Subcutaneous abdominal adipose tissue (tissue), 5 donors: ENCODE results near the gene GOLGB1.
A peak's percentile ranks its signal among the peaks of the same experiment; 100 is the strongest.

ENCODE experiments used
- H3K27ac ChIP-seq: one replicate; pipeline ENCODE4 v1.7.0; 2013; ENCODE audit warnings: low read depth, mild to moderate bottlenecking, inconsistent platforms, low read length, moderate library complexity
- H3K27me3 ChIP-seq, 5 donors: one replicate each; pipeline ENCODE4 v1.7.0; 2013; ENCODE audit warnings: low read length in 5 of 5, inconsistent platforms in 1 of 5; ENCODE audit not compliant: control insufficient read depth in 5 of 5, insufficient read depth in 4 of 5
- H3K36me3 ChIP-seq, 5 donors: one replicate each; pipeline ENCODE4 v1.7.0; 2013; ENCODE audit warnings: low read length in 5 of 5; ENCODE audit not compliant: control insufficient read depth in 5 of 5, insufficient read depth in 5 of 5
- H3K4me1 ChIP-seq, 5 donors: one replicate each; pipeline ENCODE4 v1.7.0; 2013; ENCODE audit warnings: low read length in 5 of 5, mild to moderate bottlenecking in 3 of 5, moderate library complexity in 1 of 5; ENCODE audit not compliant: control insufficient read depth in 5 of 5, insufficient read depth in 5 of 5
- H3K4me3 ChIP-seq, 5 donors: one replicate each; pipeline ENCODE4 v1.7.0; 2013; ENCODE audit warnings: low read length in 5 of 5, low read depth in 1 of 5
- H3K9ac ChIP-seq, 5 donors: one replicate each; pipeline ENCODE4 v1.7.0; 2013; ENCODE audit warnings: low read length in 5 of 5, mild to moderate bottlenecking in 4 of 5, moderate library complexity in 3 of 5
- H3K9me3 ChIP-seq, 5 donors: one replicate each; pipeline ENCODE4 v1.7.0; 2013; ENCODE audit warnings: low read length in 5 of 5; ENCODE audit not compliant: control insufficient read depth in 5 of 5
- donor health status: healthy.
- donor health status: healthy.
- donor health status: healthy.
- donor health status: healthy.
- donor health status: healthy.

GOLGB1 gene

DNA sequence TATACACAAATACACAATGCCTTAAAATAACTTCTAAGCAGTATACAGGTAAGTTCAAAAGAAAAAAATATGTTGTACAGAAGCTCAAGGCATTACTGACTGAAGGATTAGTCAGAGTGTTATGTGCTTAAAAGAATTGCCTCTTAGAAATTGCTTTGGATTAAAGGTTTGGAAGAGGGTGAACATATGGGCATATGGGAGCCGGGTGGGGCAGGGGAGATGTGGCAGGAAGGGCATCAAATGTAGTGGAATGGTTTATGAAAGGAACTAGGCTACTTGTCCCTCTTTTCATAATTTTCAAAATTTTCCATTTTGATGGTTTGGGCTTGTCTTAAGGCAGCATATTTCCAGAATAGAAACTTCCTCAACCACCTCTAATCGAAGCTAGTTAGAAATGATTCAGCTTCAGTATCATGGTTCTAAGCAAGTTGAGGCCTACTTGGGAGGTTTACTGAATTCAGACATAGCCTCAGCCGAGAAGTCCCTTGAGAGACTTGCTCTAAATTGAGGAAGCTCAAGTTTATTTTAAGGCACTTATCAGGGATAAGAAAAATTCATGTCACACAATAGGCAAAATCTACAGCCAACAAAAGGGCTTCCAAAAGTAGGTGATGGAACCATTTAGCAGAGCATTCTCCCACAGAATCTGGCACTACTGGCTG lies 10.1 kb upstream of the GOLGB1 start:
- H3K4me1 ChIP-seq: no peaks in the 10 kb centered on the region
- no peak overlapping the region for H3K27ac ChIP-seq
- no peaks in the 10 kb centered on the region for H3K9me3 ChIP-seq
- no peaks in the 10 kb centered on the region for H3K36me3 ChIP-seq
- peaks cover 0 to 2% (median 0%) of the 10 kb centered on the region in 5 donors for H3K27me3 ChIP-seq
- H3K4me3 ChIP-seq: no peak overlapping the region
- H3K9ac ChIP-seq: no peak overlapping the region

DNA sequence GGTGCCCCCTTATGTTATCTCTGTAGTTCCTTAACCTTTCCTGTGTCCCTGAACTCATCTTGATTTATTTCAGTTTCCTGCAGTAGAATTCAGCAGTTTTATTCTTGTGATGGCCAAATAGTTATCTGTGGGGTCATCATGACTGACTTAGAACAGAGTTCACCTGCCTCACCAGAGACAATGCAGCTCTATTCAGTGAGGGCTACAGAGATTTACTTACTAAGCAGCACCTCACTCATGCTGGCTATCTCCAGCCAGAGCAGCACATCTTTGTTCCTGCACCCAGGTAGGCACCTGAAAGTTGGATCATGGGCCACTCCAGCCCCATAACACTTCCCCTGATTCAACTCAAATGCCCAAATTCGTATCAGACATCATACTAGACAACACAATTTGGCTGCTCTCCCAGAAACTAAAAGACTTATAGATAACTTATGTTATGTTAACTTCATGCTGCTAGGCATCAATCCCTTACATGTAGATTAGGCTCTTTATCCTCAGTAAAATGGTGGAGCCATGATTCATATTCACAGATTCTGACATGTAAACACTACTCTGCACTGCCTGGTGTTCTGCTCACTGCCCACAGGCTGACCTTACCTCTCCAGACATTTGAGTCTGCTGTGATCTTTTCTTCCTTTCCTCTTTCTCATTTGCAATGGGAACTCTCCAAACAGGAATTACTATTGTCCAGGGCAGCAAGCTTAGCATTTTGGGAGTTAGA lies 9.3 kb upstream of the GOLGB1 start:
- Histone ChIP-seq H3K4me3 (no peak overlapping the region), H3K27ac (no peak overlapping the region), H3K4me1 (no peaks in the 10 kb centered on the region), H3K36me3 (no peaks in the 10 kb centered on the region), H3K9me3 (no peaks in the 10 kb centered on the region), H3K9ac (no peak overlapping the region), H3K27me3 (peaks cover 0 to 2% (median 0%) of the 10 kb centered on the region in 5 donors)

DNA sequence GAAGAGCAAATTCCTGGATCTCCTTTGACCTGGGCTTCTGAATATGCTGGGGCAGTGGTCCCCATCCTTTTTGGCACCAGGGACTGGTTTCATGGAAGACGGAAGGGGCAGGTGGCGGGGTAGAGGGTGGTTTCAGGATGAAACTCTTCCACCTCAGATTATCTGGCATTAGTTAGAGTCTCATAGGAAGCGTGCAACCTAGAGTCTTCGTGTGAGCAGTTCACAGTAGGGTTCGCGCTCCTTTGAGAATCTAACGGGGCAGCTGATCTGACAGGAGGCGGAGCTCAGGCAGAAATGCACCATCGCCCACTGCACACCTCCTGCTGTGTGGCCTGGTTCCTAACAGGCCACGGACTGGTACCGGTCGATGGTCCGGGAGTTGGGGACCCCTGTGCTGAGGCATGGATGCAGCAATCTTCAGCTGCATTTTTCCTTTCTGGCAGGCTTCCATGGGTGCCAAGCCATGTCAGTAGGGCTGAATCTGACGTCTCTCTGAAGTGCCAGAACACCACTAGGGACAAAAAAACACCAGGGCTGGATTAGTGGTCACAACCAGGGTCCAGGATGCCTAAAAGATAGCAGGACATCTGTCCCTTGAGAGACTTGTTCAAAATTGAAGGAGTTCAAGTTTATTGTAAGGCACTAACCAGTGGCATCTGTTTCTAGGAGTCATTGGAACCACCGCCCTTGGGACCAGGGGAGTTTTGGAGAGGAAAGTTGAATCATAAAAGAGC lies 8.4 kb upstream of the GOLGB1 start:
- Histone ChIP-seq H3K4me3 (no peak overlapping the region), H3K27ac (no peak overlapping the region), H3K27me3 (peaks cover 0 to 2% (median 0%) of the 10 kb centered on the region in 5 donors)

DNA sequence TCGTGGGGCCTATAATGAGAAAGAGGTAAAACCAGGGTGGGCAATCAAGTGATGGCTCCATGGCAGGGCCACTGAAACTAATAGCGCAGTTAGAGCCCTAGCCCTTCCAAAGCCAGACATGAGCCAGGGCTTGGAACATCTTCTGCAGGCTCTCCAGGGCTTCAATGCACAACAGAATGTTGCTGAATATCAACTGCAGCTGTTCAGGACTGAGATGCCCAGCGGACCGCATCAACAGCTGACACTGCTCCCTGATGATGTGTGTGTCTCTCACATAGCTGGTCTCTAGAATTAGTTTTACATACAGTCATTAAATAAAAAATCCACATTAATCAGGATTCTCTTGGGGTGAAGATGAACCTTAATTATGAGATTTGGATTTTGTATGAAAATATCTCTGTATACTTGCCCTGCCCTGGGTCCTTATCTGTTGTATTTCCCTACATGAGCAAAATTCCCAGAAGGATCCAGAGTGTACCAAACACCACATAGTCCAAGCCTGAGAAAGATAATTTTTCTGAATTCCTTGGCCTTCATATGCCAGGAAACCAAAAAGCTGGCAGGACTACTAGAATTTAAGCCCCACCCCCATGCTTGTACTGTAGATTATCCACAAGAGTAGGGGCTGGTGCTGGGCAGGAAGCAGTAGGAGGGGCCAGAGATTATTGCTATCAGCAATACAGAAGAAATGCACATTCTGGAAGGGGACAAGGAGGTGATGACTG lies 7.7 kb upstream of the GOLGB1 start:
- Histone ChIP-seq H3K4me3 (no peak overlapping the region), H3K36me3 (no peaks in the 10 kb centered on the region), H3K9me3 (no peaks in the 10 kb centered on the region), H3K27me3 (peaks cover 0 to 2% (median 0%) of the 10 kb centered on the region in 5 donors), H3K9ac (no peak overlapping the region), H3K4me1 (no peaks in the 10 kb centered on the region), H3K27ac (no peak overlapping the region)

More for the DNA sequence above, 8.4 kb upstream of the GOLGB1 start:
- H3K36me3 ChIP-seq: no peaks in the 10 kb centered on the region
- no peaks in the 10 kb centered on the region for H3K4me1 ChIP-seq
- H3K9ac ChIP-seq: no peak overlapping the region
- no peaks in the 10 kb centered on the region for H3K9me3 ChIP-seq

DNA sequence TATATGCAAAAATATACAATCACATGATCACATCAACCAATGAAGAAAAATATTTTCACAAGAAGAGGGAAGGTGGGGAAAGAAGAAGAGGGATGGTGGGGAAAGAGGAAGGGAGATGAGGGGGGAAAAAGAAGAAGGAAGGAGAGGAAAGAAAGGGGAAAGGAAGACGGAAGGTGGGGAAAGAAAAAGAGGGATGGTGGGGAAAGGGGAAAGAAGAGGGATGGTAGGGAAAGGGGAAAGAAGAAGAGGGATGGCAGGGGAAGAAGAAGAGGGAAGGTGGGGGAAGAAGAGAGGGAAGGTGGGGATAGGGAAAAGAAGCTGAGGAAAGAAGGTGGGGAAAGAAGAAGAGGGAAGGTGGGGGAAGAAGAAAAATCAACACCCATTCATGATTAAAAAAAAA lies 3.2 kb upstream of the GOLGB1 start:
- no peaks in the 10 kb centered on the region for H3K9me3 ChIP-seq
- peaks cover 2 to 22% (median 19%) of the 10 kb centered on the region in 5 donors for H3K4me1 ChIP-seq
- no peaks in the 10 kb centered on the region for H3K27me3 ChIP-seq
- no peaks in the 10 kb centered on the region for H3K36me3 ChIP-seq
- H3K27ac ChIP-seq: no peak overlapping the region
- no peak overlapping the region for H3K4me3 ChIP-seq
- H3K9ac ChIP-seq: no peak overlapping the region

DNA sequence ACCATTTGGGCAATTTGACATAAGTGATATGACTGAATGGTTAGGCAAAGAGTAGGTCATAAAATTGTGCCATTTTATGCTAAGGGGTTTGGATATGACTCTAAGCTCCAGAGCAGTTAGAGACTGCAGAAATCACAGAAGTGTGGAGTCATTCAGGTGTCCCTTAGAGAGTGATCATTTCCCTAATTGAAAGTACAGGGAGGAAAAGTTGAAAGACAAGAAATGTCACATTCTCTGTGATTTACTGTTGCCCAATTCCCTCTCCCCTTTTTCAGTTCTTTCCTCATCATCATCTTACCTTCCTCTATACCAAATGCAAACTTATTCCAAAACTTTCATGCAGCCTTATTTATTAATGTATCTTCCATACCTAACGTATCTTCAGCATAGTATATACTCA lies 2.7 kb upstream of the GOLGB1 start:
- no peak overlapping the region for H3K4me3 ChIP-seq
- peaks cover 2 to 26% (median 23%) of the 10 kb centered on the region in 5 donors for H3K4me1 ChIP-seq
- H3K36me3 ChIP-seq: no peaks in the 10 kb centered on the region
- H3K27me3 ChIP-seq: no peaks in the 10 kb centered on the region
- no peak overlapping the region for H3K27ac ChIP-seq
- no peaks in the 10 kb centered on the region for H3K9me3 ChIP-seq
- H3K9ac ChIP-seq: no peak overlapping the region

DNA sequence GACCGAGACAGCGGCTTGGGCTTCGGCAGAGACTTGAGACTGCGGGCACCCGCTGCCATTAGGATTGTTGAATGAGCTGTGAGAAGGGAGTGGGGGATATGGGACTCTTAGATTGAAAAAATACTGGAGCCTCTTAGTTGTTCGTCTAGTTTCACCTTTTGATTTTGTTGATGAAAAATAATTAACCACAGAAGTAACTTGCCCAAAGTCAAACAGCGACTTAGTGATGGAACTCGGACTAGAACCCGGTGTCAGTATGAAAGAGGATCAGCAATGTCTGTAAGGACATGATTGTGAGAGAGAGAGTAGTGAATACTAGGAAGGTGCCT lies 510 bp upstream of the GOLGB1 start:
- Histone ChIP-seq H3K27me3 (no peaks in the 10 kb centered on the region), H3K4me3 (peak overlapping the region; percentile 89 to 94 (median 92)), H3K27ac (peak overlapping the region; percentile 91), H3K9ac (peak overlapping the region; percentile 30 to 98 (median 68)), H3K36me3 (no peaks in the 10 kb centered on the region), H3K4me1 (peaks cover 2 to 31% (median 25%) of the 10 kb centered on the region in 5 donors), H3K9me3 (no peaks in the 10 kb centered on the region)

DNA sequence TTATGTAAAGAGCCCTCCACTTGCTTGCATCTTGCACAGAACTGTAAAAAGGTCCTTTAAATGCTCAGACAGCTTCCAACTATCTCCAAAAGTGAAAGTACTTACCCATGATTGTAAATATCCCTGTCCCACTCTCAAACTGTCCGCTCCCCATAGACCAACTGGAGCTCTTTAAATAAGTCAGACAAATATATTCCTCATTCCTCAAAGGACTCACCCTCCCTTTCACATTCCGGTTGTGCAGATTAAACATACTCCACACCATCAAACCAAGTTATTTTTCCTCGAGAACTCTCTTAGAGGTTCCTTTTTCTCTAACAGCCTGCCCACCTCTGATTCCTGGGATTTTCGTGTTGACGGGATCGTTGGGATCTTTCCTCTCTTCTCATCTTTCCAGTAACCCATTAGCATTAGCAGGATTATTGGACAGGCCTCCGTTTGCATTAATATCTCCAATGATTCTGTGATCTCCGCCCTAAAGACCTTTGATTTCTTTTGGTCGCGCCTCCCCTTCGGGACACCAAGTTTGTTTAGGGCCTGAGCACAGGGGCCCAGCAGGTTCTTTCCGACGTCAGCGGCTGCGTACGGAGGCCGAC lies 763 bp downstream of the GOLGB1 start:
- Histone ChIP-seq H3K4me1 (peaks cover 2 to 31% (median 25%) of the 10 kb centered on the region in 5 donors), H3K27me3 (no peaks in the 10 kb centered on the region), H3K27ac (peak overlapping the region; percentile 91), H3K9me3 (no peaks in the 10 kb centered on the region), H3K36me3 (no peaks in the 10 kb centered on the region), H3K4me3 (peak overlapping the region; percentile 89 to 94 (median 92)), H3K9ac (peak overlapping the region; percentile 20 to 98 (median 91))

DNA sequence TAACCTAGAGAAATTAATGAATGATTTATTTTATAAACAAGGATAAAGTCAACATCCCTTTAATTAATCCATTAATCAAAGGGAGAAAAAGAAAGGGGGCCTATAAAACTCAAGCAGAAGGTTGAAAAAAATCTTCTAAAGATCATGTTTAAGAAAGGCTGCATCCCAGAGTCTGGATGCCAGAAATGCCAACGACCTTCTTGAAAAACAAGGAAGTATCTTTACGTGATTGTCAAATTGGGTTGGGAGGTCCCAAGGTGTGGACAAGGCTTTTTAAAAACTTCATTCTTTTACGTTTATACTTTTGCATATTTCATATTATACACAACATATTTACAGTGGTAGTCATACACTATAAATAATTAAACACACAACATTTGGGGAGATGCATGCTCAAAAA lies 1.6 kb downstream of the GOLGB1 start:
- Histone ChIP-seq H3K4me1 (peaks cover 2 to 31% (median 25%) of the 10 kb centered on the region in 5 donors), H3K27ac (peak overlapping the region; percentile 91), H3K36me3 (no peaks in the 10 kb centered on the region), H3K4me3 (peak overlapping the region; percentile 89 to 94 (median 92)), H3K27me3 (no peaks in the 10 kb centered on the region), H3K9me3 (no peaks in the 10 kb centered on the region), H3K9ac (peak overlapping the region in 2 of 5 donors; percentile 88 to 96)
